ENCODE measurements around the gene MPI. TPM values are rescaled to one million over a fixed set of nuclear protein-coding genes. Genes with fewer than 3 reads are reported as not detected.
A peak's percentile ranks its signal among the peaks of the same experiment; 100 is the strongest.
"Not testable (repeated sequence)": the region's sequence is repeated elsewhere in the genome, so short reads cannot be mapped to it uniquely, and the experiment has no call there.

The MPI gene
- total and polyA plus RNA-seq, 10 donors, result 16.4 to 49.9 (median 35.2) TPM

- TF ChIP-seq CTCF (IDR thresholded peaks at IDR 0.05 in 8 of 11, conservative IDR thresholded peaks at IDR 0.05 in 3 of 11), result no peak
- no peak for TF ChIP-seq POLR2AphosphoS5 (IDR thresholded peaks at IDR 0.05)
- no peak for TF ChIP-seq POLR2A (IDR thresholded peaks at IDR 0.05)
Measured at GRCh38 chr15:74928771-74929198, 38.9 kb downstream of the MPI start.

GRCh38 chr15:74933573-74933972 is 43.7 kb downstream of the MPI start:
- intact Hi-C loops (cut with DNase I; ENCODE audit: low total_unique reads), result no loop called here

More at GRCh38 chr15:74928771-74929198, 38.9 kb downstream of the MPI start:
- Histone ChIP-seq H3K36me3 (peaks cover 0 to 81% (median 63%) of the 10 kb centered on the region in 6 donors), H3K4me3 (no peak overlapping the region), H3K27me3 (replicated peaks in 1 of 7) (no peaks in the 10 kb centered on the region), H3K4me1 (peaks cover 0 to 22% (median 9%) of the 10 kb centered on the region in 6 donors), H3K27ac (no peak overlapping the region), H3K9me3 (no peaks in the 10 kb centered on the region)
- DNase-seq, result no peak
- intact Hi-C loops (cut with DNase I; ENCODE audit: low total_unique reads), result no loop called here
- WGBS, 5 donors, result 92 to 96% (median 94%) methylated on average over 5 of the region's 5 CpGs

GRCh38 chr15:74935193-74935592 is 45.4 kb downstream of the MPI start:
- H3K9me3 ChIP-seq; intact Hi-C loops (cut with DNase I; ENCODE audit: low total_unique reads); H3K27ac ChIP-seq; H3K27me3 ChIP-seq (replicated peaks in 1 of 7); H3K4me3 ChIP-seq: not testable (repeated sequence)
- Histone ChIP-seq H3K36me3 (peaks cover 0 to 25% (median 8%) of the 10 kb centered on the region in 6 donors), H3K4me1 (peaks cover 25 to 65% (median 46%) of the 10 kb centered on the region in 6 donors)
- peak; percentile 41 for DNase-seq
- WGBS, 5 donors, result 79 to 90% (median 82%) methylated on average over 3 of the region's 3 CpGs

More at GRCh38 chr15:74933573-74933972, 43.7 kb downstream of the MPI start:
- no peak overlapping the region for H3K27ac ChIP-seq
- peaks cover 25 to 62% (median 44%) of the 10 kb centered on the region in 6 donors for H3K4me1 ChIP-seq
- H3K9me3 ChIP-seq, result no peaks in the 10 kb centered on the region
- no peaks in the 10 kb centered on the region for H3K27me3 ChIP-seq (replicated peaks in 1 of 7)
- 58 to 72% (median 66%) methylated on average over 2 of the region's 2 CpGs for WGBS, 5 donors
- peaks cover 0 to 42% (median 19%) of the 10 kb centered on the region in 6 donors for H3K36me3 ChIP-seq
- DNase-seq, result no peak
- no peak overlapping the region for H3K4me3 ChIP-seq
- no peak for TF ChIP-seq POLR2A (IDR thresholded peaks at IDR 0.05)
- TF ChIP-seq POLR2AphosphoS5 (IDR thresholded peaks at IDR 0.05), result no peak
- TF ChIP-seq CTCF (IDR thresholded peaks at IDR 0.05 in 8 of 11, conservative IDR thresholded peaks at IDR 0.05 in 3 of 11), result no peak

GRCh38 chr15:74937272-74937589 is 47.4 kb downstream of the MPI start:
- H3K27ac ChIP-seq, result peak overlapping the region; percentile 91 to 98 (median 96)
- H3K9me3 ChIP-seq, result no peaks in the 10 kb centered on the region
- peaks cover 19 to 58% (median 46%) of the 10 kb centered on the region in 6 donors for H3K4me1 ChIP-seq
- peak in 1 of 11 experiments; percentile 4 for TF ChIP-seq CTCF (IDR thresholded peaks at IDR 0.05 in 8 of 11, conservative IDR thresholded peaks at IDR 0.05 in 3 of 11)
- TF ChIP-seq POLR2AphosphoS5 (IDR thresholded peaks at IDR 0.05), result no peak
- TF ChIP-seq POLR2A (IDR thresholded peaks at IDR 0.05), result no peak
- no peaks in the 10 kb centered on the region for H3K27me3 ChIP-seq (replicated peaks in 1 of 7)
- 0 to 1% (median 0%) methylated on average over 18 of the region's 18 CpGs for WGBS, 5 donors
- H3K36me3 ChIP-seq, result peaks cover 0 to 8% (median 0%) of the 10 kb centered on the region in 6 donors
- H3K4me3 ChIP-seq, result peak overlapping the region; percentile 85 to 100 (median 90)
- intact Hi-C loops (cut with DNase I; ENCODE audit: low total_unique reads), result no loop called here
- no peak for DNase-seq
